ENCODE results near the gene KLHL8. TPM values are rescaled to one million over a fixed set of nuclear protein-coding genes. Genes with fewer than 3 reads are reported as not detected.

KLHL8 gene
- total RNA-seq, 4 donors from 2014 or later, result 6.9 to 12.4 (median 11.3) TPM

- Histone ChIP-seq H3K4me1 (peaks cover 0 to 10% (median 0%) of the 10 kb centered on the region in 4 donors), H3K9me3 (no peaks in the 10 kb centered on the region), H3K4me3 (no peak overlapping the region), H3K36me3 (peaks cover 0 to 47% (median 0%) of the 10 kb centered on the region in 3 donors), H3K27me3 (no peaks in the 10 kb centered on the region), H3K27ac (peak overlapping the region in 1 of 4 donors; percentile 35)
- TF ChIP-seq POLR2A (IDR thresholded peaks at IDR 0.05) (no peak), CTCF (IDR thresholded peaks at IDR 0.05) (no peak)
- peak in 1 of 3 donors; percentile 61 for DNase-seq
Observed at GRCh38 chr4:87120411-87121162, 99.8 kb downstream of the KLHL8 start.

- H3K27me3 ChIP-seq, result no peaks in the 10 kb centered on the region
- peaks cover 0 to 10% (median 0%) of the 10 kb centered on the region in 4 donors for H3K4me1 ChIP-seq
- no peak overlapping the region for H3K4me3 ChIP-seq
- peaks cover 0 to 47% (median 0%) of the 10 kb centered on the region in 3 donors for H3K36me3 ChIP-seq
- H3K27ac ChIP-seq, result peak overlapping the region in 1 of 4 donors; percentile 35
- H3K9me3 ChIP-seq, result no peaks in the 10 kb centered on the region
- TF ChIP-seq CTCF (IDR thresholded peaks at IDR 0.05), result no peak
- no peak for TF ChIP-seq POLR2A (IDR thresholded peaks at IDR 0.05)
- no peak for DNase-seq
Observed at GRCh38 chr4:87120010-87120409, 100.4 kb downstream of the KLHL8 start.

- Histone ChIP-seq H3K27ac (no peak overlapping the region), H3K4me3 (no peak overlapping the region), H3K36me3 (peaks cover 0 to 52% (median 0%) of the 10 kb centered on the region in 3 donors), H3K27me3 (no peaks in the 10 kb centered on the region), H3K9me3 (no peaks in the 10 kb centered on the region), H3K4me1 (peaks cover 0 to 10% (median 0%) of the 10 kb centered on the region in 4 donors)
- TF ChIP-seq CTCF (IDR thresholded peaks at IDR 0.05) (no peak), POLR2A (IDR thresholded peaks at IDR 0.05) (no peak)
- no peak for DNase-seq
Observed at GRCh38 chr4:87118826-87119225, 101.6 kb downstream of the KLHL8 start.

GRCh38 chr4:87118421-87118820 is 102.0 kb downstream of the KLHL8 start:
- TF ChIP-seq POLR2A (IDR thresholded peaks at IDR 0.05) (no peak), CTCF (IDR thresholded peaks at IDR 0.05) (no peak)
- no peak overlapping the region for H3K4me3 ChIP-seq
- DNase-seq, result no peak
- no peak overlapping the region for H3K27ac ChIP-seq
- no peaks in the 10 kb centered on the region for H3K9me3 ChIP-seq
- H3K4me1 ChIP-seq, result peaks cover 0 to 10% (median 0%) of the 10 kb centered on the region in 4 donors
- peaks cover 0 to 55% (median 0%) of the 10 kb centered on the region in 3 donors for H3K36me3 ChIP-seq
- no peaks in the 10 kb centered on the region for H3K27me3 ChIP-seq

- TF ChIP-seq CTCF (IDR thresholded peaks at IDR 0.05) (no peak), POLR2A (IDR thresholded peaks at IDR 0.05) (no peak)
- no peak for DNase-seq
- H3K9me3 ChIP-seq, result no peaks in the 10 kb centered on the region
- no peak overlapping the region for H3K4me3 ChIP-seq
- H3K36me3 ChIP-seq, result peaks cover 0 to 62% (median 0%) of the 10 kb centered on the region in 3 donors
- no peaks in the 10 kb centered on the region for H3K27me3 ChIP-seq
- no peak overlapping the region for H3K27ac ChIP-seq
- H3K4me1 ChIP-seq, result peaks cover 0 to 10% (median 0%) of the 10 kb centered on the region in 4 donors
Observed at GRCh38 chr4:87117732-87118075, 102.7 kb downstream of the KLHL8 start.
